Activated CD4-positive, alpha-beta memory T cell treated with anti-CD3 and anti-CD28 coated beads, Interleukin-2, amount 10 ng/mL, durations not matched to agents 7 days and 5 days (primary cell): ENCODE data around the gene THSD8. TPM values are rescaled to one million over a fixed set of nuclear protein-coding genes. Genes with fewer than 3 reads are reported as not detected.

Experiments
- CTCF ChIA-PET: fragments of 350-600 bp; sonication (Branson Sonifier 250); formaldehyde crosslinking; loops from one replicate; lab custom pipeline; 2021; ENCODE audit warnings: antibody characterized with exemption, inconsistent platforms; lab: Charles Lee
- POLR2A ChIA-PET: fragments of 350-600 bp; sonication (Branson Sonifier 250); formaldehyde crosslinking; loops from one replicate; lab custom pipeline; 2021; ENCODE audit warnings: antibody characterized with exemption; lab: Charles Lee
- DNase-seq: peaks from one replicate; pipeline ENCODE4 v3.0.0-alpha.2; 2020
- H3K27ac Mint-ChIP-seq: one replicate; pipeline ENCODE4 v1.8.0; 2021; ENCODE audit warnings: mild to moderate bottlenecking, mixed read lengths
- H3K27me3 Mint-ChIP-seq: one replicate; pipeline ENCODE4 v1.8.0; 2021; ENCODE audit warnings: mixed read lengths
- H3K36me3 Mint-ChIP-seq: one replicate; pipeline ENCODE4 v1.8.0; 2021; ENCODE audit warnings: low read depth, mixed read lengths
- H3K4me1 Mint-ChIP-seq: one replicate; pipeline ENCODE4 v1.8.0; 2021; ENCODE audit warnings: mixed read lengths
- H3K4me3 Mint-ChIP-seq: one replicate; pipeline ENCODE4 v1.8.0; 2021; ENCODE audit warnings: mild to moderate bottlenecking, mixed read lengths
- H3K9me3 Mint-ChIP-seq: one replicate; pipeline ENCODE4 v1.8.0; 2021; ENCODE audit warnings: mixed read lengths
- total RNA-seq, 2 experiments: library from RNA; stranded (reverse); gene quantifications; one replicate each; pipeline ENCODE4 v1.2.3, GENCODE V29; 2021

The THSD8 gene
- total RNA-seq, 2 experiments from 2014 or later: 19.2 to 25.5 TPM

GRCh38 chr19:12769689-12770088 lies 32.2 kb upstream of the THSD8 start:
- no peak overlapping the region for H3K4me3 Mint-ChIP-seq
- H3K9me3 Mint-ChIP-seq: no peaks in the 10 kb centered on the region
- ChIA-PET CTCF (interaction anchor here (0.8 to 16.8 kb wide), 4 partner anchors 12 to 84 kb away, joined by 3 to 419 read pairs (median 60); partner anchors contain the start of genes JUNB, PRDX2 and THSD8), POLR2A (interaction anchor here (1.1 to 16.7 kb wide), 4 partner anchors 19 to 46 kb away, joined by 3 to 574 read pairs (median 4); partner anchors contain the start of genes GET3, JUNB, PRDX2 and THSD8)
- peak; percentile 67 for DNase-seq
- no peak overlapping the region for H3K27ac Mint-ChIP-seq
- no peaks in the 10 kb centered on the region for H3K36me3 Mint-ChIP-seq
- H3K4me1 Mint-ChIP-seq: peaks cover 25% of the 10 kb centered on the region
- no peaks in the 10 kb centered on the region for H3K27me3 Mint-ChIP-seq

- Mint-ChIP-seq H3K27ac (no peak overlapping the region), H3K27me3 (no peaks in the 10 kb centered on the region), H3K9me3 (no peaks in the 10 kb centered on the region), H3K36me3 (no peaks in the 10 kb centered on the region), H3K4me3 (no peak overlapping the region), H3K4me1 (peaks cover 24% of the 10 kb centered on the region)
- ChIA-PET CTCF (interaction anchor here (1.3 to 16.8 kb wide), 4 partner anchors 13 to 66 kb away, joined by 3 to 419 read pairs (median 36); partner anchors contain the start of genes JUNB, PRDX2 and THSD8), POLR2A (interaction anchor here (1.5 to 16.7 kb wide), 2 partner anchors 26 to 34 kb away, joined by 4 to 574 read pairs; partner anchors contain the start of genes GET3, JUNB, PRDX2 and THSD8)
- DNase-seq: no peak
These were observed 30.9 kb upstream of the THSD8 start for GRCh38 chr19:12770922-12771321.

DNA sequence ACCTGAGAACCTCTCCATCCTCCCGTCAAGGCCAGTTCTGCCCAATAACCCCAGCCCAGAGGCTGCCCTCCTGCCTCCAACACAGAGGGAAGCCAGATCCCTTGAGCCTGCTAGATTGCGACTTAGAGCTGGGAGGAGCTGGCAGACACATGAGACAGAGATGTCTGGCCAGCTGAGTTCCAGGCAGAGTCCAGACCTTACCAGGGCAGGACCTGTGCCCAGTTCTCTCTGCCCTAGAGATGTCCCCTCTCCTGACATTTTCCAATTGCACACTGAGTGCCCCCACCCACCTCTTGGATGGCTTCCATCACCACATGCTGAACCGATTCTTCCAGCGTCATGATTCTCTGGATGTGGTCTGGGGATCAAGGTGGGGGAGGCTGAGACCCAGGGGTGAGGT lies 29.5 kb upstream of the THSD8 start:
- DNase-seq: no peak

DNA sequence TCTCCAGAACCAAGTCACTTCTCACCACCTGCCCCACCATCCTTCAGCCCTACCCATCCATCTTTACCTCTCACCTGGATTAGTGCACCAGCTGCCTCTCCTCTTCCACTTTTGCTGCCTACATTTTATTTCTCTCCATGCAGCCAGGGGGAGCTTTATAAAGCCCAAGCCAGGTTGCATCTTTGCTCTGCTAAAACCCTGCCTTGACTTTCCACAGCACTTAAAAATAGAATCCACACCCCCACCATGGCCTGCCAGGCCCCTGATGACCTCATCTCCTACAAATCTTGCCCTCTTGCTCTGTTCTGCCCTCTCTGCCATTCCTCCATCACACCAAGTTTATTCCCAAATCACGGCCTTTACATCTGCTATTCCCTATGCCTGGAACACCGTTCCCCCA lies 28.3 kb upstream of the THSD8 start:
- H3K4me1 Mint-ChIP-seq: peaks cover 34% of the 10 kb centered on the region
- no peak overlapping the region for H3K4me3 Mint-ChIP-seq
- CTCF ChIA-PET: interaction anchor here (0.6 to 3.6 kb wide), 12 partner anchors 9 to 192 kb away, joined by 3 to 35 read pairs (median 3); partner anchors contain the start of genes GET3 and JUNB
- no peak for DNase-seq
- no peaks in the 10 kb centered on the region for H3K36me3 Mint-ChIP-seq
- no peaks in the 10 kb centered on the region for H3K27me3 Mint-ChIP-seq
- H3K9me3 Mint-ChIP-seq: no peaks in the 10 kb centered on the region
- POLR2A ChIA-PET: interaction anchor here (16.7 kb wide), 1 partner anchor 24 kb away, joined by 574 read pairs; the partner anchor contains the start of genes JUNB, PRDX2 and THSD8
- no peak overlapping the region for H3K27ac Mint-ChIP-seq

More for the DNA sequence above, 29.5 kb upstream of the THSD8 start:
- Mint-ChIP-seq H3K27ac (no peak overlapping the region), H3K4me1 (peaks cover 24% of the 10 kb centered on the region), H3K27me3 (no peaks in the 10 kb centered on the region), H3K4me3 (no peak overlapping the region), H3K36me3 (no peaks in the 10 kb centered on the region), H3K9me3 (no peaks in the 10 kb centered on the region)
- POLR2A ChIA-PET: interaction anchor here (16.7 kb wide), 1 partner anchor 25 kb away, joined by 574 read pairs; the partner anchor contains the start of genes JUNB, PRDX2 and THSD8
- CTCF ChIA-PET: interaction anchor here (1.2 to 3.6 kb wide), 5 partner anchors 8 to 27 kb away, joined by 3 to 35 read pairs (median 5); no protein-coding TSS in a partner anchor

DNA sequence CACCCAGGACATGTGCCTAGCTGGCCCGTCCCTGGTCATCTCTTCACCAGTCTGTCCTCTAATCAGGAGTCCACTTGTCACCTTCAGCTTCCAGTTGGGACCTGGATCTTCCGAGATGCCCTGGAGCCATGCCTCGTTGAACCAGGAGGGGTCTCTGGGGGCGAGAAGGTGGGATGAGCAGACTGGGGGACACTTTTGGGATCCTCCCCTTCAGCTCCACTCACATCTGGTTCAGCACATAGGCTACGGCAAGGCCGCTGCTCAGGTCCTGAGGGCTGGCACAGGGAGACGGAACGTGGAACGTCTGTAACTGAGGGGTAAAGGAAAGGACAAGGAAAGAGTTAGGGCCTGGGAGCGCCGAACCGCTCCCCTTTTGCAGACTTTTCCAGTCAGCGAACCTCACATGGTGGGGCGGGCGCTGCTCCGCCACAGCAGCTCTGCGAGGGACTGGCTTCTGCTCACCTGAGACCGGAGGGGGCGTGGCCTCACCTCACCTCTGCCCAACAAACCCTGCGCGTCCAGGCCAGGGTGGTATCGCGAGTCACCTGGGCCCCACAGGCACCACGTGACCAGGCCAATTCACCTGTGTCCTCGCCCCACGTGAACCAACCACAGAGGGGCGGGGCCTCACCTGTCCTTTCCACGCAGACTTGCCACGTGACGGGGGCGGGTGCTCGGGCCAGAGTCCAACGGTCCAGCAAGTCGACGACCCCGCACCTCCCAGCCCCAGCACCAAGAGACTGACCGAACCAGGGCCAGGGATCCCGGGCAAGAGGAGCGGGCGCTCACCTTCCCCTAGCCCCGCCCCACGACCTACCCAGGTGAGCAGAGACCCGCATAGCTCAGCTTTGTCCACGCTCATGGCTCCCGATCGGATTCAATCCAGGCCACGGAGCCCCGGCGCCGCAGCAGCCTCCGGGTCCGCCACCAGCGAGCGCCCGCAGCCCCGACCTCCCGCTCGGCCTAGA lies 27.0 kb upstream of the THSD8 start, which contains the start of gene HOOK2:
HOOK2 (minus strand) TSS at position 965 of the 968 bp plus-strand sequence; CDS start at position 862, 103 bp downstream.
- Mint-ChIP-seq H3K27me3 (no peaks in the 10 kb centered on the region), H3K9me3 (no peaks in the 10 kb centered on the region), H3K36me3 (no peaks in the 10 kb centered on the region), H3K4me3 (peak within 1 kb of the TSS; percentile 63), H3K4me1 (peaks cover 42% of the 10 kb centered on the region), H3K27ac (peak within 1 kb of the TSS; percentile 71)
- ChIA-PET CTCF (interaction anchor here (1.2 to 4.2 kb wide), 5 partner anchors 14 to 190 kb away, joined by 3 to 80 read pairs (median 10); partner anchors contain the start of gene JUNB), POLR2A (interaction anchor here (16.7 kb wide), 1 partner anchor 23 kb away, joined by 574 read pairs; the partner anchor contains the start of genes JUNB, PRDX2 and THSD8)
- no peak for DNase-seq

DNA sequence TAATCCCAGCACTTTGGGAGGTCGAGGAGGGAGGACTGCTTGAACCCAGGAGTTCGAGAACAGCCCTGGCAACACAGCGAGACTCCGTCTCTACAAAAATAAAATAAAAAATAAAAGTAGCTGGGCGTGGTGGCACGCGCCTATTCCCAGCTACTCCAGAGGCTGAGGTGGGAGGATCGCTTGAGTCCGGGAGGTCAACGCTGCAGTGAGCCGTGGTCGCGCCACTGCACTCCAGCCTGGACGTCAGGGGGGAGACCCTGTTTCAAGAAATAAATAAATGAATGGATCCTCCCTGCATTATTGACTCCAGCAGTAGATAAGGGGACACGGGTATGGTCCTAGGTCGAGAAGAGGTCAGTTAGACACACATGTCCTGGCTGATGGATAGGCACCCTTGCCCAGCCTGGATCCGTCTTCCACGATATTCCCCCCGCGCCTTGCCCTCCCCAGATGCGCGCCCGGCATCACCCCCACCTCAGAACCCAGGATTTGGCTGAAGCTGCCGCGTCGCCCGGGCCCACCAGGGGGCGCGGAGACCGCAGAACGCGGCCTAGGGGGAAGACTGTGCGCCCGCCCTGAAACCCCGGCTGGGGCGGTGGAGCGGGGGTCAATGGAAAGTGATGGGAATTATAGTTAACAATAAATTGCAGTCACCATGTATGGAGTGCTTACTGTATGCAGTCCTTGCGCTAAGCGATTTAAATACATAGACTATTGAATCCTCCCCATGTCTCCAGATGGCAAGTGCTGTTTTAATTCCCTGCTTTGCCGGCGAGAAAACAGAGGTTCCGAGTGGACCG lies 24.5 kb upstream of the THSD8 start:
- Mint-ChIP-seq H3K27ac (peak overlapping the region; percentile 92), H3K27me3 (no peaks in the 10 kb centered on the region), H3K36me3 (no peaks in the 10 kb centered on the region), H3K4me3 (peak overlapping the region; percentile 83), H3K9me3 (no peaks in the 10 kb centered on the region), H3K4me1 (peaks cover 44% of the 10 kb centered on the region)
- DNase-seq: peak; percentile 85
- ChIA-PET POLR2A (interaction anchor here (0.8 to 16.7 kb wide), 11 partner anchors 10 to 96 kb away, joined by 3 to 574 read pairs (median 5); partner anchors contain the start of genes DHPS, JUNB, PRDX2 and RNASEH2A), CTCF (interaction anchor here (0.7 to 4.2 kb wide), 15 partner anchors 8 to 70 kb away, joined by 3 to 183 read pairs (median 7); partner anchors contain the start of genes GET3, JUNB, RNASEH2A and TRIR)

GRCh38 chr19:12778017-12778904 lies 23.6 kb upstream of the THSD8 start:
- POLR2A ChIA-PET: interaction anchor here (0.8 to 16.7 kb wide), 10 partner anchors 9 to 97 kb away, joined by 3 to 574 read pairs (median 5); partner anchors contain the start of genes DHPS, JUNB, PRDX2 and RNASEH2A
- DNase-seq: peak; percentile 57
- Mint-ChIP-seq H3K4me3 (peak overlapping the region; percentile 83), H3K4me1 (peaks cover 46% of the 10 kb centered on the region), H3K27me3 (no peaks in the 10 kb centered on the region), H3K36me3 (no peaks in the 10 kb centered on the region), H3K27ac (peak overlapping the region; percentile 92), H3K9me3 (no peaks in the 10 kb centered on the region)
- CTCF ChIA-PET: interaction anchor here (0.7 to 4.2 kb wide), 11 partner anchors 10 to 69 kb away, joined by 3 to 183 read pairs (median 7); partner anchors contain the start of genes JUNB and RNASEH2A

- H3K4me1 Mint-ChIP-seq: peaks cover 46% of the 10 kb centered on the region
These were observed 23.0 kb upstream of the THSD8 start for GRCh38 chr19:12778905-12779161.

GRCh38 chr19:12779162-12779993 lies 22.5 kb upstream of the THSD8 start:
- Mint-ChIP-seq H3K27ac (peak overlapping the region; percentile 92), H3K36me3 (no peaks in the 10 kb centered on the region), H3K9me3 (no peaks in the 10 kb centered on the region), H3K27me3 (no peaks in the 10 kb centered on the region), H3K4me3 (peak overlapping the region; percentile 56), H3K4me1 (peaks cover 46% of the 10 kb centered on the region)
- CTCF ChIA-PET: interaction anchor here (0.7 to 4.2 kb wide), 5 partner anchors 13 to 68 kb away, joined by 4 to 183 read pairs (median 11); partner anchors contain the start of gene JUNB
- no peak for DNase-seq
- POLR2A ChIA-PET: interaction anchor here (1.6 to 16.7 kb wide), 6 partner anchors 8 to 55 kb away, joined by 5 to 574 read pairs (median 12); partner anchors contain the start of genes JUNB, PRDX2, THSD8 and TNPO2

More at GRCh38 chr19:12778905-12779161, 23.0 kb upstream of the THSD8 start:
- Mint-ChIP-seq H3K27ac (peak overlapping the region; percentile 92), H3K27me3 (no peaks in the 10 kb centered on the region), H3K4me3 (peak overlapping the region; percentile 83), H3K9me3 (no peaks in the 10 kb centered on the region), H3K36me3 (no peaks in the 10 kb centered on the region)
- ChIA-PET CTCF (interaction anchor here (0.7 to 4.2 kb wide), 7 partner anchors 9 to 68 kb away, joined by 4 to 183 read pairs (median 11); partner anchors contain the start of gene JUNB), POLR2A (interaction anchor here (1.2 to 16.7 kb wide), 7 partner anchors 8 to 97 kb away, joined by 5 to 574 read pairs (median 12); partner anchors contain the start of genes DHPS, JUNB, PRDX2 and THSD8)
- DNase-seq: no peak

DNA sequence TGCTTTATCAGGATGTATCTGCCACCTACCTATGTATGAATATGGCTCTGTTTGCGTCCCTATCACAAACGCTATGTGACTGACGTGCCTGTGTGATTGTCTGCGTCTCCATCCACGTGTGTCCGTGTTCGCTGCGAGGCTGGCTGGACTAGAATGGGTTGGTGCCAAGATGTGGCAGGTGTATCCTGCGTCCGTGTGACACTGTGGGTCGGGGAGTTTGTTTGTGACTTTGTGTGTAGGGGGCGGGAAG lies 19.8 kb upstream of the THSD8 start:
- H3K27ac Mint-ChIP-seq: no peak overlapping the region

More for the DNA sequence above, 19.8 kb upstream of the THSD8 start:
- POLR2A ChIA-PET: interaction anchor here (0.6 to 16.7 kb wide), 6 partner anchors 15 to 156 kb away, joined by 3 to 574 read pairs (median 4); partner anchors contain the start of genes DHPS, JUNB, PRDX2 and THSD8
- Mint-ChIP-seq H3K36me3 (no peaks in the 10 kb centered on the region), H3K4me3 (peak overlapping the region; percentile 87), H3K4me1 (peaks cover 48% of the 10 kb centered on the region), H3K9me3 (no peaks in the 10 kb centered on the region), H3K27me3 (no peaks in the 10 kb centered on the region)
- CTCF ChIA-PET: interaction anchor here (1.0 to 3.2 kb wide), 6 partner anchors 9 to 45 kb away, joined by 3 to 58 read pairs (median 3); partner anchors contain the start of genes GET3, JUNB and RNASEH2A
- DNase-seq: no peak
